Upper lobe of left lung (tissue), 6 donors: Measurements from ENCODE around the gene MAN2B2. TPM values are rescaled to one million over a fixed set of nuclear protein-coding genes. Genes with fewer than 3 reads are reported as not detected.
A peak's percentile ranks its signal among the peaks of the same experiment; 100 is the strongest.

ENCODE experiments used
- ATAC-seq, 2 donors: fragments of 200-7000 bp; cut with Tn5 transposase; one replicate each; pipeline ENCODE4 v1.9.1; 2022; ENCODE audit warnings: mild to moderate bottlenecking in 2 of 2, moderate library complexity in 2 of 2; ENCODE audit not compliant: low FRiP score in 2 of 2
- DNase-seq, 2 donors: peaks; one replicate each; pipeline ENCODE4 v3.0.0-alpha.2; 2019 to 2020
- H3K27ac ChIP-seq, 4 donors: fragments of 200-600 bp; sonication (generic); one replicate each; pipeline ENCODE4 v1.5.1; 2016 to 2019
- H3K27me3 ChIP-seq, 4 donors: fragments of 200-600 bp; sonication (generic); one replicate each; pipeline ENCODE4 v1.5.1; 2017 to 2019
- H3K36me3 ChIP-seq, 4 donors: fragments of 200-600 bp; sonication (generic); one replicate each; pipeline ENCODE4 v1.5.1; 2016 to 2019
- H3K4me1 ChIP-seq, 4 donors: fragments of 200-600 bp; sonication (generic); one replicate each; pipeline ENCODE4 v1.5.1; 2018 to 2019
- H3K4me3 ChIP-seq, 4 donors: fragments of 200-600 bp; sonication (generic); one replicate each; pipeline ENCODE4 v1.5.1; 2017 to 2019; ENCODE audit warnings: mild to moderate bottlenecking in 2 of 4, moderate library complexity in 1 of 4
- H3K9me3 ChIP-seq, 4 donors: fragments of 200-600 bp; sonication (generic); one replicate each; pipeline ENCODE4 v1.5.1; 2018 to 2019
- EP300 ChIP-seq, 4 donors: sonication (generic); formaldehyde crosslinking; IDR thresholded peaks; one replicate each; pipeline ENCODE4 v1.5.1; 2017; ENCODE audit warnings: antibody characterized with exemption in 4 of 4, control low read depth in 2 of 4
- POLR2A ChIP-seq, 4 donors: fragments of 450-650 bp; IDR thresholded peaks; one replicate each; pipeline ENCODE4 v1.5.1; 2016 to 2017; ENCODE audit warnings: antibody characterized with exemption in 4 of 4, mild to moderate bottlenecking in 2 of 4
- POLR2AphosphoS5 ChIP-seq, 2 donors: sonication (generic); formaldehyde crosslinking; IDR thresholded peaks; one replicate each; pipeline ENCODE4 v1.5.1; 2017; ENCODE audit warnings: antibody characterized with exemption in 2 of 2
- WGBS, 2 donors: methylation state at CpG; one replicate each; pipeline ENCODE4 v1.1.5; 2017 to 2018; 5-methylcytosine and 5-hydroxymethylcytosine counted together
- total RNA-seq, 6 donors: library from RNA; depleted of rRNA in 4 of 6; stranded (reverse); fragments of >200 nt in 4 of 6; gene quantifications; one replicate each; pipeline versions ENCODE4 v1.1.0 to v1.2.1, GENCODE V29; 2016 to 2021
- TF ChIP-seq, protein P1 (sequence below), 6 experiments: fragments of 450-650 bp in 4 of 6; fragments of 200-600 bp in 2 of 6; sonication (generic) in 2 of 6; IDR thresholded peaks; one replicate each; pipeline ENCODE4 v1.5.1; 2016 to 2019; ENCODE audit warnings: antibody characterized with exemption in 6 of 6
- donor health status: DM: no; HTN: no; CAD: no; lungs with moderate emphysema.
- donor health status: DM: no; HTN: yes; CAD: no; lungs with severe emphysema.

Gene MAN2B2
- total RNA-seq, 6 donors from 2014 or later: 17.4 to 44.0 (median 35.4) TPM

DNA sequence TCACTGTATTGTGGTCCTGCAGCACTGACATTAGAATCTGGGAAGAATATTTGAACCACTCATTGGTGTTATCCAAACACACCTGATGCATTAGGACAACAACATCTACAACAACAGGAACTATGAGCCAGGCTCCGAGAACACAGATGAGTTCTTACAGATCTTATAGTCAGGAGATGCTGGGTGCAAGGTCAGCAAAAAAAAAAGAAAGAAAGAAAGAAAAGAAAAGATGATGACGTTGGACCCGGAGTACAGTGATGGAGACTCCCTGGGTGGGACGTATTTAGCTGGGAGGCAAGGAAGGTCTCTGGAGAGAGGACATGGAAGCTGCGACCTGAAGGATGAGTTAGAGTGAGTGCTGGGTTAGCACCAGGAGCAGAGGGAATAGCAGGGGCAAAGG lies 17.8 kb upstream of the MAN2B2 start:
- TF ChIP-seq POLR2A (IDR thresholded peaks at IDR 0.05): no peak
- TF ChIP-seq, protein P1, sequence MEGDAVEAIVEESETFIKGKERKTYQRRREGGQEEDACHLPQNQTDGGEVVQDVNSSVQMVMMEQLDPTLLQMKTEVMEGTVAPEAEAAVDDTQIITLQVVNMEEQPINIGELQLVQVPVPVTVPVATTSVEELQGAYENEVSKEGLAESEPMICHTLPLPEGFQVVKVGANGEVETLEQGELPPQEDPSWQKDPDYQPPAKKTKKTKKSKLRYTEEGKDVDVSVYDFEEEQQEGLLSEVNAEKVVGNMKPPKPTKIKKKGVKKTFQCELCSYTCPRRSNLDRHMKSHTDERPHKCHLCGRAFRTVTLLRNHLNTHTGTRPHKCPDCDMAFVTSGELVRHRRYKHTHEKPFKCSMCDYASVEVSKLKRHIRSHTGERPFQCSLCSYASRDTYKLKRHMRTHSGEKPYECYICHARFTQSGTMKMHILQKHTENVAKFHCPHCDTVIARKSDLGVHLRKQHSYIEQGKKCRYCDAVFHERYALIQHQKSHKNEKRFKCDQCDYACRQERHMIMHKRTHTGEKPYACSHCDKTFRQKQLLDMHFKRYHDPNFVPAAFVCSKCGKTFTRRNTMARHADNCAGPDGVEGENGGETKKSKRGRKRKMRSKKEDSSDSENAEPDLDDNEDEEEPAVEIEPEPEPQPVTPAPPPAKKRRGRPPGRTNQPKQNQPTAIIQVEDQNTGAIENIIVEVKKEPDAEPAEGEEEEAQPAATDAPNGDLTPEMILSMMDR (IDR thresholded peaks at IDR 0.05): no peak
- no peak for TF ChIP-seq EP300 (IDR thresholded peaks at IDR 0.05)
- TF ChIP-seq POLR2AphosphoS5 (IDR thresholded peaks at IDR 0.05): no peak
- ATAC-seq (no peak), DNase-seq (no peak)
- Histone ChIP-seq H3K27ac (no peak overlapping the region), H3K4me3 (no peak overlapping the region), H3K9me3 (peaks cover 0 to 2% (median 0%) of the 10 kb centered on the region in 4 donors), H3K36me3 (no peaks in the 10 kb centered on the region), H3K4me1 (no peaks in the 10 kb centered on the region), H3K27me3 (peaks cover 0 to 5% (median 2%) of the 10 kb centered on the region in 4 donors)
- 68 to 71% methylated on average over 5 of the region's 5 CpGs for WGBS, 2 donors

DNA sequence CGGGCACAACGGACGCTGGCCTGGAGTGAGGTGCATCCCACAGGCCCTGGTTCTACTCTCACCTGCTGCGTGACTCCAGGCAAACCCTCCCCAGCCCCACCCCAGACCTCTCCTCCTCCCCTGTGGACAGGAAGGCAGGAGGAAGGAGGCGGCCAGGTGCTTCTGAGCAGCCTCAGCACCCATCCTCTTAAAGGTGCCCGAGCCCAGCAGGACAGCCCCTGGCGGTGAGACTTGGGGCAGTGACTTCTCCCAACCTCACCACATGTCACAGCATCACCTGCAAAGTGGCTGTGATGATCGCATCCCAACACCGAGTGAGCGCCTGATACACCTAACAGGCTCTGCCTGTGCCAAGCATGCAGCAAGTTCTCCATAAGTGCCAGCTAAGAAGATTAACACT lies 17.1 kb upstream of the MAN2B2 start:
- DNase-seq: no peak
- Histone ChIP-seq H3K27me3 (peaks cover 0 to 12% (median 6%) of the 10 kb centered on the region in 4 donors), H3K4me1 (peaks cover 2 to 4% (median 2%) of the 10 kb centered on the region in 4 donors), H3K9me3 (no peaks in the 10 kb centered on the region), H3K27ac (no peak overlapping the region), H3K4me3 (no peak overlapping the region), H3K36me3 (no peaks in the 10 kb centered on the region)
- 70% methylated on average over 10 of the region's 10 CpGs; no CpG with 5 or more reads in 1 of the 2 donors for WGBS, 2 donors
- ATAC-seq: no peak
- TF ChIP-seq, protein P1 (IDR thresholded peaks at IDR 0.05): no peak
- TF ChIP-seq POLR2A (IDR thresholded peaks at IDR 0.05): no peak

DNA sequence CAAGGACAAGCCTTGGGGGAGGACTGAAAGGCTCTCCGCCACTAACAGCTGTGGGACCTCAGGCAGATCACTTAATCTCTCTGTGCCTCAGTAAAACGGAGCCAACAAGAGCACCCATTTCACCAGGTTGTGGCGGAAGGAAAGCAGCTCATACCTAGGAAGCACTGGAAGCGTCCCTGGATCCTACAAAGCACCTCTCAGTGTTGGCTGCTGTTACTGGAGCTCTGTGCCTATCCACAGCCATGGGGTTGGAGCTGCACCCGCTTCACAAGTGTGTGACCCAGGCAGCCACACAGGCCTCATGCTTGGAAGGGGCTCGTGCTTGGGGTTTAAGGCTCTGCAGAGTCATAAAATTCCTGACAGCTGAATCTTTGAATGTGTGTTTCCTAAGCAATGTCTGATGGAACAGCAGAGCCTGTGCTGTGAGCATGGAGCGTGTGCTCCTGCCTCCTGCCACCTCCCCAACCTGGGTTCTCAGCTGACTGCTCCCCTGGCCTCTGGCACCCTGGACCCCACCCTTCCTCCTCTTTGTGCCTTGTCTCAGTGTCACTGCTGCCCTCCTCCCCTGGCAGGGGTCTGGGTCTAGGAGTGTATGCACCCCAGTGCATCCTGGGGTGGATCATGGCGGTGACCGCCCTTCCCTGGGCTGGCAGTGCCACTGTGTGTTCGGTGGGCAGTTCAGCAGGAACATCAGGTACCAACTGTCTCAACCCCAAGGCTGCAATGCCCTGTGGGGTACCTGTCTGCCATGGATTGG lies 14.4 kb upstream of the MAN2B2 start:
- DNase-seq (peak in 1 of 2 donors; percentile 46), ATAC-seq (no peak)
- H3K4me3 ChIP-seq: no peak overlapping the region
- no peaks in the 10 kb centered on the region for H3K9me3 ChIP-seq
- no peaks in the 10 kb centered on the region for H3K36me3 ChIP-seq
- H3K27ac ChIP-seq: no peak overlapping the region
- TF ChIP-seq, protein P1 (IDR thresholded peaks at IDR 0.05): no peak
- H3K27me3 ChIP-seq: peaks cover 0 to 33% (median 23%) of the 10 kb centered on the region in 4 donors
- H3K4me1 ChIP-seq: peaks cover 13 to 19% (median 16%) of the 10 kb centered on the region in 4 donors
- WGBS, 2 donors: 68 to 76% methylated on average over 9 to 10 of the region's 10 CpGs

DNA sequence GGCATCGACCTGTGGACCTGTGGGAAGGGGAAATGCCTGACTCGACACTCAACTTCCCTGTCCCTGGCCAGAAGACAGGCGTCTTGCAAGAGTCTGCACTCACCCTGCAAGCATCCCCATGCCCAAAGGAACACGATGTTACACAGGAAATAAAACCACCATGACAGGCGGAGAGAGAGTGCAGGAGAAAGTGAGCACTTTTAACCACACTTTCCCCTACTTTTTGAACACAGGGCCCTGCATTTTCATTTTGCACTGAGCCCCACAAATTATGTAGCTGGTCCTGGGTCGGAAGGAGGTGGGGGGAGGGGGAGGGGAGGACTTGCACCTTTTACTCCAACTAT lies 13.8 kb upstream of the MAN2B2 start:
- no peak for ATAC-seq
- peaks cover 0 to 33% (median 23%) of the 10 kb centered on the region in 4 donors for H3K27me3 ChIP-seq
- no peak overlapping the region for H3K4me3 ChIP-seq
- H3K9me3 ChIP-seq: no peaks in the 10 kb centered on the region
- no peak for DNase-seq
- no peak overlapping the region for H3K27ac ChIP-seq
- TF ChIP-seq, protein P1 (IDR thresholded peaks at IDR 0.05): no peak
- no peak for TF ChIP-seq EP300 (IDR thresholded peaks at IDR 0.05)
- no peak for TF ChIP-seq POLR2A (IDR thresholded peaks at IDR 0.05)
- no peak for TF ChIP-seq POLR2AphosphoS5 (IDR thresholded peaks at IDR 0.05)
- H3K36me3 ChIP-seq: no peaks in the 10 kb centered on the region
- 25 to 35% methylated on average over 5 to 6 of the region's 6 CpGs for WGBS, 2 donors
- peaks cover 13 to 19% (median 16%) of the 10 kb centered on the region in 4 donors for H3K4me1 ChIP-seq
